Measurements from ENCODE around the gene IL17RC. TPM values are rescaled to one million over a fixed set of nuclear protein-coding genes. Genes with fewer than 3 reads are reported as not detected.
"Not testable (repeated sequence)": the region's sequence is repeated elsewhere in the genome, so short reads cannot be mapped to it uniquely, and the experiment has no call there.

Gene IL17RC
- polyA plus RNA-seq, 2 donors = 37.0 to 52.7 TPM

DNA sequence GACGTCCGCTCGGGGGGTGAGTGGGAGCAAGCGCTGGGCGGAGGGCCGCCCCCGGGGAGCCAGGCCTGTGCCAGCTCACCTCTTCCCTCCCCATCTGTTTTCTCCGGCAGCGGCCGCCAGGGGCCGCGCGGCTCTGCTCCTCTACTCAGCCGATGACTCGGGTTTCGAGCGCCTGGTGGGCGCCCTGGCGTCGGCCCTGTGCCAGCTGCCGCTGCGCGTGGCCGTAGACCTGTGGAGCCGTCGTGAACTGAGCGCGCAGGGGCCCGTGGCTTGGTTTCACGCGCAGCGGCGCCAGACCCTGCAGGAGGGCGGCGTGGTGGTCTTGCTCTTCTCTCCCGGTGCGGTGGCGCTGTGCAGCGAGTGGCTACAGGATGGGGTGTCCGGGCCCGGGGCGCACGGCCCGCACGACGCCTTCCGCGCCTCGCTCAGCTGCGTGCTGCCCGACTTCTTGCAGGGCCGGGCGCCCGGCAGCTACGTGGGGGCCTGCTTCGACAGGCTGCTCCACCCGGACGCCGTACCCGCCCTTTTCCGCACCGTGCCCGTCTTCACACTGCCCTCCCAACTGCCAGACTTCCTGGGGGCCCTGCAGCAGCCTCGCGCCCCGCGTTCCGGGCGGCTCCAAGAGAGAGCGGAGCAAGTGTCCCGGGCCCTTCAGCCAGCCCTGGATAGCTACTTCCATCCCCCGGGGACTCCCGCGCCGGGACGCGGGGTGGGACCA is 16.1 kb downstream of the IL17RC start:
- Histone ChIP-seq H3K36me3 (ENCODE audit: control insufficient read depth in 2 of 2, insufficient read depth in 2 of 2, low read length in 1 of 2) (peaks cover 11 to 20% of the 10 kb centered on the region in 2 donors), H3K27me3 (ENCODE audit: control insufficient read depth in 1 of 2, insufficient read depth in 2 of 2, low read length in 2 of 2) (no peaks in the 10 kb centered on the region), H3K4me1 (ENCODE audit: control insufficient read depth in 2 of 2, insufficient read depth in 2 of 2, low read length in 1 of 2) (peaks cover 5 to 11% of the 10 kb centered on the region in 2 donors)

DNA sequence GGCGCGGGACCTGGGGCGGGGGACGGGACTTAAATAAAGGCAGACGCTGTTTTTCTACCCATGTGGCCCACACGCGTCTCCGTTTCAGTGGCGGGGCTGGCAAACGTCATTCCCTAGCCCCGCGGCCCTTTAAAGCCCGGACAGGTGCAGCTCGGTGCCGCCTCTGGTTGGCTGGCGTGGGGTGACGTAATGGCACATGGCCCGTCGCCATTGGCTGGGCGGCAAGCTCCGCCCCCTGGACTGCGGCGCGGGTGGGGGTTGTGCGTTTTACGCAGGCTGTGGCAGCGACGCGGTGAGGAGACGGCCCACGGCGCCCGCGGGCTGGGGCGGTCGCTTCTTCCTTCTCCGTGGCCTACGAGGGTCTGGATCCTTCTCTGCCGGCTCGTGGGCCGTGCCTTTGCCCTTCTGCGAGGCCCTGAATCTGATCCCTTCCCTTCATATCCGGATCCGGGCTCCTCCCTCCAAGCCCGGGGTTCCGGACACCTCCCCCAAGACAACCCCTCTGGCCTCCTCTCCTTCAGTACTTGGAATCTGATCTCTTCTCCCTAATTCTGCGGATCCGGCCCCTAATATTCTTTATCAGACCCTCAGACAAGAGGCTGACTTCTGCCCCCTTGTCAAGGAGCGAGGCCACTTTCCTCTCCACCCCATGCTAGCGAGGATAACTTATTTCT is 16.8 kb downstream of the IL17RC start, which contains the start of gene CRELD1:
Gene CRELD1 (plus strand): TSS at position 274 of the 674 bp plus-strand sequence. CDS start 605 bp downstream, outside the sequence.
- Histone ChIP-seq H3K27me3 (ENCODE audit: control insufficient read depth in 1 of 2, insufficient read depth in 2 of 2, low read length in 2 of 2) (no peaks in the 10 kb centered on the region), H3K4me1 (ENCODE audit: control insufficient read depth in 2 of 2, insufficient read depth in 2 of 2, low read length in 1 of 2) (peaks cover 5 to 11% of the 10 kb centered on the region in 2 donors), H3K9me3 (ENCODE audit: control insufficient read depth in 2 of 2, insufficient read depth in 1 of 2, low read depth in 1 of 2, low read length in 1 of 2) (no peaks in the 10 kb centered on the region), H3K4me3 (ENCODE audit: low read depth in 1 of 2, low read length in 2 of 2) (peak within 1 kb of the TSS; percentile 64 to 71), H3K36me3 (ENCODE audit: control insufficient read depth in 2 of 2, insufficient read depth in 2 of 2, low read length in 1 of 2) (peaks cover 8 to 14% of the 10 kb centered on the region in 2 donors), H3K27ac (ENCODE audit: low read depth in 2 of 2, low read length in 1 of 2) (peak within 1 kb of the TSS; percentile 94 to 95)
- WGBS, 2 donors = 0% methylated on average over 45 to 50 of the region's 50 CpGs

More for the DNA sequence above, 16.1 kb downstream of the IL17RC start:
- Histone ChIP-seq H3K27ac (ENCODE audit: low read depth in 2 of 2, low read length in 1 of 2) (peak overlapping the region; percentile 94 to 95), H3K9me3 (ENCODE audit: control insufficient read depth in 2 of 2, insufficient read depth in 1 of 2, low read depth in 1 of 2, low read length in 1 of 2) (no peaks in the 10 kb centered on the region), H3K4me3 (ENCODE audit: low read depth in 1 of 2, low read length in 2 of 2) (peak overlapping the region; percentile 64 to 71)
- WGBS, 2 donors = 0 to 1% methylated on average over 62 to 77 of the region's 77 CpGs

DNA sequence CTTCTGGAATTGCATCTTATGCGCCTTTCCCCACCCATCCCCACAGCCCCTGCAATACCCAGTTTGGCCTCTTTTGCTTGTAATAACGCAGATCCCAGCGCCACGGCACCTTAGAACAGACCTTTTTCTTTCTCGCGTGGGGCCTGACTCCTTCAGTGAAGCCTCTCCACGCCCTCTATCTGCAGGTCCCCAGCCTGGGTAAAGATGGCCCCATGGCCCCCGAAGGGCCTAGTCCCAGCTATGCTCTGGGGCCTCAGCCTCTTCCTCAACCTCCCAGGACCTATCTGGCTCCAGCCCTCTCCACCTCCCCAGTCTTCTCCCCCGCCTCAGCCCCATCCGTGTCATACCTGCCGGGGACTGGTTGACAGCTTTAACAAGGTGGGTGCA is 17.3 kb downstream of the IL17RC start:
- 16 to 20% methylated on average over 11 of the region's 11 CpGs for WGBS, 2 donors
- H3K36me3 ChIP-seq (ENCODE audit: control insufficient read depth in 2 of 2, insufficient read depth in 2 of 2, low read length in 1 of 2) = peaks cover 8 to 14% of the 10 kb centered on the region in 2 donors
- peak overlapping the region; percentile 64 to 71 for H3K4me3 ChIP-seq (ENCODE audit: low read depth in 1 of 2, low read length in 2 of 2)
- H3K9me3 ChIP-seq (ENCODE audit: control insufficient read depth in 2 of 2, insufficient read depth in 1 of 2, low read depth in 1 of 2, low read length in 1 of 2) = no peaks in the 10 kb centered on the region
- peaks cover 5 to 11% of the 10 kb centered on the region in 2 donors for H3K4me1 ChIP-seq (ENCODE audit: control insufficient read depth in 2 of 2, insufficient read depth in 2 of 2, low read length in 1 of 2)
- no peaks in the 10 kb centered on the region for H3K27me3 ChIP-seq (ENCODE audit: control insufficient read depth in 1 of 2, insufficient read depth in 2 of 2, low read length in 2 of 2)
- H3K27ac ChIP-seq (ENCODE audit: low read depth in 2 of 2, low read length in 1 of 2) = peak overlapping the region; percentile 94 to 95

DNA sequence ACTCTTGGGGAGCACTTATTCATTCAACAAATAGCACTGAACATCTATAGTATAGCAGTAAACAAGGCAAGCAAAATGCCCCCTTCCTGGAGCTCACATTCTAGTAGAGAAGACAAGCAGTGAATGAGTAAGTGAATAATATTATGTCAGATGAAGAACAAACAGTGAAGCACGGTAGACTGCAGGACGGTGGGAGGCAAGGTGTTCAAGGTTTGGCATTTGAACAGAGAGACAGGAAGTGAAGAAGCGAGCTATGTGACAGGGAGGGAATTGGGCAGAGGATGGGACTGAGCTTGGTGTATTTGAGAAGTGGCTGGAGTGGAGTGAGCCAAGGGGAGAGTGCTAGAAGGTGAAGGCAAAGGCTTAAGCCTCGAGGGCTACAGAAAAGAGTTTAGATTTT is 18.1 kb downstream of the IL17RC start:
- WGBS, 2 donors = 46 to 51% methylated on average over 4 of the region's 4 CpGs
- no peaks in the 10 kb centered on the region for H3K27me3 ChIP-seq (ENCODE audit: control insufficient read depth in 1 of 2, insufficient read depth in 2 of 2, low read length in 2 of 2)
- peak overlapping the region in 1 of 2 donors; percentile 18 for H3K27ac ChIP-seq (ENCODE audit: low read depth in 2 of 2, low read length in 1 of 2)
- H3K36me3 ChIP-seq (ENCODE audit: control insufficient read depth in 2 of 2, insufficient read depth in 2 of 2, low read length in 1 of 2) = peaks cover 3 to 10% of the 10 kb centered on the region in 2 donors
- no peaks in the 10 kb centered on the region for H3K9me3 ChIP-seq (ENCODE audit: control insufficient read depth in 2 of 2, insufficient read depth in 1 of 2, low read depth in 1 of 2, low read length in 1 of 2)
- H3K4me3 ChIP-seq (ENCODE audit: low read depth in 1 of 2, low read length in 2 of 2) = no peak overlapping the region
- peaks cover 5 to 11% of the 10 kb centered on the region in 2 donors for H3K4me1 ChIP-seq (ENCODE audit: control insufficient read depth in 2 of 2, insufficient read depth in 2 of 2, low read length in 1 of 2)

GRCh38 chr3:9935966-9936510 is 19.1 kb downstream of the IL17RC start:
- H3K4me1 ChIP-seq (ENCODE audit: control insufficient read depth in 2 of 2, insufficient read depth in 2 of 2, low read length in 1 of 2) = peaks cover 5 to 11% of the 10 kb centered on the region in 2 donors
- no peak overlapping the region for H3K27ac ChIP-seq (ENCODE audit: low read depth in 2 of 2, low read length in 1 of 2)
- no peak overlapping the region for H3K4me3 ChIP-seq (ENCODE audit: low read depth in 1 of 2, low read length in 2 of 2)
- H3K27me3 ChIP-seq (ENCODE audit: control insufficient read depth in 1 of 2, insufficient read depth in 2 of 2, low read length in 2 of 2) = no peaks in the 10 kb centered on the region
- WGBS, 2 donors = 89 to 93% methylated on average over 5 of the region's 5 CpGs
- H3K9me3 ChIP-seq (ENCODE audit: control insufficient read depth in 2 of 2, insufficient read depth in 1 of 2, low read depth in 1 of 2, low read length in 1 of 2) = no peaks in the 10 kb centered on the region
- peaks cover 0 to 12% of the 10 kb centered on the region in 2 donors for H3K36me3 ChIP-seq (ENCODE audit: control insufficient read depth in 2 of 2, insufficient read depth in 2 of 2, low read length in 1 of 2)

- H3K9me3 ChIP-seq (ENCODE audit: control insufficient read depth in 2 of 2, insufficient read depth in 1 of 2, low read depth in 1 of 2, low read length in 1 of 2) = no peaks in the 10 kb centered on the region
- no peak overlapping the region for H3K27ac ChIP-seq (ENCODE audit: low read depth in 2 of 2, low read length in 1 of 2)
- H3K4me3 ChIP-seq (ENCODE audit: low read depth in 1 of 2, low read length in 2 of 2) = no peak overlapping the region
- peaks cover 0 to 15% of the 10 kb centered on the region in 2 donors for H3K36me3 ChIP-seq (ENCODE audit: control insufficient read depth in 2 of 2, insufficient read depth in 2 of 2, low read length in 1 of 2)
- WGBS, 2 donors = 94% methylated on average over 13 of the region's 13 CpGs
- peaks cover 5 to 8% of the 10 kb centered on the region in 2 donors for H3K4me1 ChIP-seq (ENCODE audit: control insufficient read depth in 2 of 2, insufficient read depth in 2 of 2, low read length in 1 of 2)
- no peaks in the 10 kb centered on the region for H3K27me3 ChIP-seq (ENCODE audit: control insufficient read depth in 1 of 2, insufficient read depth in 2 of 2, low read length in 2 of 2)
Measured at GRCh38 chr3:9937486-9938238, 20.8 kb downstream of the IL17RC start.

- H3K36me3 ChIP-seq (ENCODE audit: control insufficient read depth in 2 of 2, insufficient read depth in 2 of 2, low read length in 1 of 2) = peaks cover 0 to 24% of the 10 kb centered on the region in 2 donors
- WGBS, 2 donors = 94 to 96% methylated on average over 2 of the region's 2 CpGs
- no peaks in the 10 kb centered on the region for H3K27me3 ChIP-seq (ENCODE audit: control insufficient read depth in 1 of 2, insufficient read depth in 2 of 2, low read length in 2 of 2)
- H3K9me3 ChIP-seq (ENCODE audit: control insufficient read depth in 2 of 2, insufficient read depth in 1 of 2, low read depth in 1 of 2, low read length in 1 of 2) = no peaks in the 10 kb centered on the region
- no peak overlapping the region for H3K4me3 ChIP-seq (ENCODE audit: low read depth in 1 of 2, low read length in 2 of 2)
- H3K4me1 ChIP-seq (ENCODE audit: control insufficient read depth in 2 of 2, insufficient read depth in 2 of 2, low read length in 1 of 2) = peaks cover 5 to 8% of the 10 kb centered on the region in 2 donors
- no peak overlapping the region for H3K27ac ChIP-seq (ENCODE audit: low read depth in 2 of 2, low read length in 1 of 2)
Measured at GRCh38 chr3:9938966-9939365, 22.1 kb downstream of the IL17RC start.

DNA sequence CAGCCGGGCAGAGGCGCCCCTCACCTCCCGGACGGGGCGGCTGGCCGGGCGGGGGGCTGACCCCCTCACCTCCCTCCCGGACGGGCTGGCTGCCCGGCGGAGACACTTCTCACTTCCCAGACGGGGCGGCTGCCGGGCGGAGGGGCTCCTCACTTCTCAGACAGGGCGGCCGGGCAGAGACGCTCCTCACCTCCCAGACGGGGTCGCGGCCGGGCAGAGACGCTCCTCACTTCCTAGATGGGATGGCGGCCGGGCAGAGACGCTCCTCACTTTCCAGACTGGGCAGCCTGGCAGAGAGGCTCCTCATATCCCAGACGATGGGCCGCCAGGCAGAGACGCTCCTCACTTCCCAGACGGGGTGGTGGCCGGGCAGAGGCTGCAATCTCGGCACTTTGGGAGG is 23.0 kb downstream of the IL17RC start:
- 96 to 97% methylated on average over 6 to 32 of the region's 32 CpGs for WGBS, 2 donors
- not testable (repeated sequence) for H3K27ac ChIP-seq (ENCODE audit: low read depth in 2 of 2, low read length in 1 of 2); H3K4me1 ChIP-seq (ENCODE audit: control insufficient read depth in 2 of 2, insufficient read depth in 2 of 2, low read length in 1 of 2); H3K4me3 ChIP-seq (ENCODE audit: low read depth in 1 of 2, low read length in 2 of 2); H3K27me3 ChIP-seq (ENCODE audit: control insufficient read depth in 1 of 2, insufficient read depth in 2 of 2, low read length in 2 of 2); H3K9me3 ChIP-seq (ENCODE audit: control insufficient read depth in 2 of 2, insufficient read depth in 1 of 2, low read depth in 1 of 2, low read length in 1 of 2)
- peaks cover 0 to 29% of the 10 kb centered on the region in 2 donors for H3K36me3 ChIP-seq (ENCODE audit: control insufficient read depth in 2 of 2, insufficient read depth in 2 of 2, low read length in 1 of 2)

DNA sequence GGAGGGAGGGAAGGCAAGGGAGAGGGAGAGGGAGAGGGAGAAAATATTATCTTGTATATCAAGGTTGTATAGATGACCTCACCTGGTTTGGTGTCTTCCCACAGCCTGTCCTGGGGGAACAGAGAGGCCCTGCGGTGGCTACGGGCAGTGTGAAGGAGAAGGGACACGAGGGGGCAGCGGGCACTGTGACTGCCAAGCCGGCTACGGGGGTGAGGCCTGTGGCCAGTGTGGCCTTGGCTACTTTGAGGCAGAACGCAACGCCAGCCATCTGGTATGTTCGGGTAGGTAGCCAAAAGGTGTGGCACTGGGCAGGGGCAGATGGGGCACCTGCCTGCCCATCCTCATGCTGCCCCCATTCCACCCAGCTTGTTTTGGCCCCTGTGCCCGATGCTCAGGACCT is 23.8 kb downstream of the IL17RC start:
- H3K9me3 ChIP-seq (ENCODE audit: control insufficient read depth in 2 of 2, insufficient read depth in 1 of 2, low read depth in 1 of 2, low read length in 1 of 2) = no peaks in the 10 kb centered on the region
- H3K36me3 ChIP-seq (ENCODE audit: control insufficient read depth in 2 of 2, insufficient read depth in 2 of 2, low read length in 1 of 2) = peaks cover 0 to 29% of the 10 kb centered on the region in 2 donors
- H3K4me1 ChIP-seq (ENCODE audit: control insufficient read depth in 2 of 2, insufficient read depth in 2 of 2, low read length in 1 of 2) = no peaks in the 10 kb centered on the region
- WGBS, 2 donors = 96% methylated on average over 10 of the region's 10 CpGs
- H3K27me3 ChIP-seq (ENCODE audit: control insufficient read depth in 1 of 2, insufficient read depth in 2 of 2, low read length in 2 of 2) = no peaks in the 10 kb centered on the region
- H3K4me3 ChIP-seq (ENCODE audit: low read depth in 1 of 2, low read length in 2 of 2) = no peak overlapping the region
- no peak overlapping the region for H3K27ac ChIP-seq (ENCODE audit: low read depth in 2 of 2, low read length in 1 of 2)
